CD4-positive, alpha-beta T cell (primary cell): ENCODE data around the gene KRTAP25-1. TPM values are rescaled to one million over a fixed set of nuclear protein-coding genes. Genes with fewer than 3 reads are reported as not detected.

ENCODE experiments used
- ATAC-seq: fragments of 200-7000 bp; cut with Tn5 transposase; one replicate; pipeline ENCODE4 v1.10.0; 2022; ENCODE audit warnings: mild to moderate bottlenecking; ENCODE audit not compliant: poor library complexity
- CTCF ChIA-PET: fragments of 350-600 bp; sonication (Branson Sonifier 250); formaldehyde crosslinking; loops from one replicate; lab custom pipeline; 2021; ENCODE audit warnings: antibody characterized with exemption, inconsistent platforms; lab: Charles Lee
- POLR2A ChIA-PET: fragments of 350-600 bp; sonication (Branson Sonifier 250); formaldehyde crosslinking; loops from one replicate; lab custom pipeline; 2021; ENCODE audit warnings: antibody characterized with exemption, inconsistent platforms; lab: Charles Lee
- DNase-seq, 14 experiments: peaks; one replicate each; pipeline ENCODE4 v3.0.0-alpha.2; 2013 to 2020; ENCODE audit warnings: mixed read lengths in 2 of 14
- H3K27ac ChIP-seq, 2 donors: one replicate each; pipeline versions ENCODE4 v1.5.1 to v1.7.0; 2013; ENCODE audit warnings: low read length in 2 of 2, low read depth in 1 of 2, mild to moderate bottlenecking in 1 of 2
- H3K27me3 ChIP-seq, 2 experiments: 1 replicate in 1 of 2; 2 replicates in 1 of 2; pipeline versions ENCODE4 v1.6.1 to v1.7.0; 2013; ENCODE audit warnings: low read length in 2 of 2, control low read depth in 1 of 2, mild to moderate bottlenecking in 1 of 2, moderate library complexity in 1 of 2; ENCODE audit not compliant: insufficient read depth in 2 of 2, control insufficient read depth in 1 of 2
- H3K36me3 ChIP-seq: one replicate; pipeline ENCODE4 v1.6.1; 2013; ENCODE audit warnings: low read length, control low read depth; ENCODE audit not compliant: insufficient read depth
- H3K4me1 ChIP-seq: one replicate; pipeline ENCODE4 v1.6.1; 2013; ENCODE audit warnings: low read length, control low read depth; ENCODE audit not compliant: insufficient read depth
- H3K4me3 ChIP-seq: one replicate; pipeline ENCODE4 v1.5.1; 2013; ENCODE audit warnings: mild to moderate bottlenecking, low read length, moderate library complexity
- H3K9me3 ChIP-seq, 2 experiments: 1 replicate in 1 of 2; 2 replicates in 1 of 2; pipeline versions ENCODE4 v1.6.1 to v1.7.0; 2013; ENCODE audit warnings: low read length in 2 of 2, mild to moderate bottlenecking in 2 of 2, control low read depth in 1 of 2, moderate library complexity in 1 of 2; ENCODE audit not compliant: control insufficient read depth in 1 of 2, insufficient read depth in 1 of 2
- H3K27ac Mint-ChIP-seq: one replicate; pipeline ENCODE4 v1.8.0; 2020; ENCODE audit warnings: mixed read lengths
- H3K27me3 Mint-ChIP-seq: one replicate; pipeline ENCODE4 v1.8.0; 2021; ENCODE audit warnings: mixed read lengths
- H3K36me3 Mint-ChIP-seq: one replicate; pipeline ENCODE4 v1.8.0; 2021; ENCODE audit warnings: low read depth, mixed read lengths
- H3K4me1 Mint-ChIP-seq: one replicate; pipeline ENCODE4 v1.8.0; 2021; ENCODE audit warnings: low read depth, mixed read lengths
- H3K4me3 Mint-ChIP-seq: one replicate; pipeline ENCODE4 v1.8.0; 2020; ENCODE audit warnings: mild to moderate bottlenecking, mixed read lengths
- H3K9me3 Mint-ChIP-seq: one replicate; pipeline ENCODE4 v1.8.0; 2020; ENCODE audit warnings: mixed read lengths
- intact Hi-C, 2 experiments: fragments of 100-400 bp; cut with DNase I in 1 of 2; cut with micrococcal nuclease in 1 of 2; formaldehyde crosslinking; loops; one replicate each; pipeline versions ENCODE4 v1.15.1 to v1.9.0; 2023 to 2025; cut with DNase I, micrococcal nuclease
- total RNA-seq, 174 experiments: library from RNA in 2 of 174; stranded (reverse) in 2 of 174; gene quantifications; one replicate each; pipeline ENCODE4 v1.2.3 and lab custom pipeline; 2021 to 2026
- TF ChIP-seq, protein P1 (sequence below): fragments of 200-600 bp; IDR thresholded peaks from one replicate; pipeline ENCODE4 v1.8.0; 2022; ENCODE audit warnings: antibody characterized with exemption, mild to moderate bottlenecking

Gene KRTAP25-1
- total RNA-seq, 2 experiments from 2014 or later: not detected

DNA sequence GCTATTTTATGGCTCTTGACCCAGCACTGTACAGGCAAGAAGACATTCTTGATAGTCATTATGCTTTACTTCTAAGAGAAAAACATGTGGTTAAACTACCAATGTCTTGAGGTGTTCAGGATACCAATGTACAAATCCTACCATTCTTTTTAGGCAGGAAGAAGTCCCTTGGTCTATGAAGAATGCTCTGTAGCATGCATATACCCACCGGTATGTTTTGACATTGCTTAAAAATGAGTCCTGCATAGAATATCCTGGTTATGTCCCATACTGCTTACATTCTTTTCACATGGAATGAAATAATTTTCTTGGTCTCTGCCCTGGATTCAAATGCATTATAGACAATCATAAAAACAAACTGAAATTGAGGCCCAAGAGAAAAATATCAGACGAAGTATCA lies 43.4 kb upstream of the KRTAP25-1 start:
- ChIA-PET CTCF (no interaction called here), POLR2A (no interaction called here)
- H3K27ac ChIP-seq: no peak overlapping the region
- intact Hi-C loops: no loop called here
- Mint-ChIP-seq H3K4me1 (no peaks in the 10 kb centered on the region), H3K9me3 (no peaks in the 10 kb centered on the region), H3K27ac (no peak overlapping the region), H3K27me3 (no peaks in the 10 kb centered on the region), H3K36me3 (no peaks in the 10 kb centered on the region), H3K4me3 (no peak overlapping the region)
- ATAC-seq (no peak), DNase-seq (no peak)
- H3K36me3 ChIP-seq: no peaks in the 10 kb centered on the region
- H3K4me3 ChIP-seq: no peak overlapping the region
- TF ChIP-seq, protein P1, sequence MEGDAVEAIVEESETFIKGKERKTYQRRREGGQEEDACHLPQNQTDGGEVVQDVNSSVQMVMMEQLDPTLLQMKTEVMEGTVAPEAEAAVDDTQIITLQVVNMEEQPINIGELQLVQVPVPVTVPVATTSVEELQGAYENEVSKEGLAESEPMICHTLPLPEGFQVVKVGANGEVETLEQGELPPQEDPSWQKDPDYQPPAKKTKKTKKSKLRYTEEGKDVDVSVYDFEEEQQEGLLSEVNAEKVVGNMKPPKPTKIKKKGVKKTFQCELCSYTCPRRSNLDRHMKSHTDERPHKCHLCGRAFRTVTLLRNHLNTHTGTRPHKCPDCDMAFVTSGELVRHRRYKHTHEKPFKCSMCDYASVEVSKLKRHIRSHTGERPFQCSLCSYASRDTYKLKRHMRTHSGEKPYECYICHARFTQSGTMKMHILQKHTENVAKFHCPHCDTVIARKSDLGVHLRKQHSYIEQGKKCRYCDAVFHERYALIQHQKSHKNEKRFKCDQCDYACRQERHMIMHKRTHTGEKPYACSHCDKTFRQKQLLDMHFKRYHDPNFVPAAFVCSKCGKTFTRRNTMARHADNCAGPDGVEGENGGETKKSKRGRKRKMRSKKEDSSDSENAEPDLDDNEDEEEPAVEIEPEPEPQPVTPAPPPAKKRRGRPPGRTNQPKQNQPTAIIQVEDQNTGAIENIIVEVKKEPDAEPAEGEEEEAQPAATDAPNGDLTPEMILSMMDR: no peak
- no peaks in the 10 kb centered on the region for H3K27me3 ChIP-seq
- H3K9me3 ChIP-seq: no peaks in the 10 kb centered on the region
- H3K4me1 ChIP-seq: no peaks in the 10 kb centered on the region

DNA sequence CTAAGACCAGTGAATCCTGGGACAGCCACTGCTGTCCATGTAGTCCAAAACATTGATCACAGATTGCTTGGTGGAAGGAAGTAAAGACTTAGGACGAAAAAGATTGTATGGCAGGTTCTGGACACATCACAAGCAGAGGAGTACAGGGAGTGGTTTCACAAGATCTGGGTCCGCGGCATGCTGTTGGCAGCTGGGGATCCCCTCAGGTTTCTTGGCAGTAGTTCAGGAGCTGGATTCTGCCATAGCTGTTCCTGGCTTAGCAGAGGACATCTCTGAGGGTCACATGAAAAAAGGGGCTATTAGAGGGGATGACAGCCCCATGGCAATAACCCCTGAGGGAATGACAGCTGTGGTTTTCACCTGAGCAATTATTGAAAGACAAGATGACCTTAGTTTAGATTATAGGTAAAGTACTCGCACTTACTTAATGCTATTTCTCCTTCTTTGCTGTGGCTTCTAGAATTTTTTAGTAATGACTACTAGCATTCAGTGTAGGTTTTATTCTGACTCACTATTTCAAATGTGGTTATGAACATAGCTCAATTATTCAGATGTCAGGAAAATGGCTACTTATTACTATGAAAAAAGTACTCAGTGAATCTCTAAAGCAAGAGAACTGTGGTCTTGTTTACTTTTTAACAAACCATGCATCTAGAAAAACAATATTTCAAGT lies 40.0 kb upstream of the KRTAP25-1 start:
- Mint-ChIP-seq H3K36me3 (no peaks in the 10 kb centered on the region), H3K9me3 (peaks cover 12% of the 10 kb centered on the region), H3K27me3 (no peaks in the 10 kb centered on the region), H3K27ac (no peak overlapping the region), H3K4me1 (no peaks in the 10 kb centered on the region), H3K4me3 (no peak overlapping the region)
- no peak overlapping the region for H3K4me3 ChIP-seq
- H3K27me3 ChIP-seq: no peaks in the 10 kb centered on the region
- H3K4me1 ChIP-seq: no peaks in the 10 kb centered on the region
- TF ChIP-seq, protein P1: no peak
- intact Hi-C loops: no loop called here
- peaks cover 0 to 13% of the 10 kb centered on the region in 2 experiments for H3K9me3 ChIP-seq
- H3K27ac ChIP-seq: no peak overlapping the region
- CTCF ChIA-PET: interaction anchor here (2.2 kb wide), 1 partner anchor 10 kb away, joined by 6 read pairs; no protein-coding TSS in a partner anchor
- DNase-seq (no peak), ATAC-seq (no peak)
- POLR2A ChIA-PET: no interaction called here
- no peaks in the 10 kb centered on the region for H3K36me3 ChIP-seq

DNA sequence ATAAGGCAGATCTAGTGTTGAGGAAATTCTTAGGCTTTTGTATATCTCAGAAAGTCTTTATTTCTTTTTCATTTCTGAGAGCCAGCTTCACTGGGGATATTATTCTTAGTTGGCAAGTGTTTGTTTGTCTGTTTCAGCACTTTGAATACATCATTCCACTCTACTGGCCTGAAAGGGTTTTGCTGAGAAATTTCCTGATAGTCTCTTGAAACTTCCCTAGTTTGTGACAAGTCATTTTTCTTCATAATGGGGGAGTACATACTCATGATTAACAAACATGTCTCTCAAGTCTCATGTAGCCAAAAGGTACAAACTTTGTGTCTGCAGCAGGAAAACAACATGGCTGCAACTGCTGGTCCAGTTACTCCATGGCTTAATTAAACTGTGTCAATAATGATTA lies 37.1 kb upstream of the KRTAP25-1 start:
- CTCF ChIA-PET: no interaction called here
- Mint-ChIP-seq H3K36me3 (no peaks in the 10 kb centered on the region), H3K27ac (no peak overlapping the region), H3K4me3 (no peak overlapping the region), H3K9me3 (peaks cover 12% of the 10 kb centered on the region), H3K27me3 (no peaks in the 10 kb centered on the region), H3K4me1 (no peaks in the 10 kb centered on the region)
- Histone ChIP-seq H3K9me3 (peaks cover 0 to 13% of the 10 kb centered on the region in 2 experiments), H3K4me1 (no peaks in the 10 kb centered on the region), H3K4me3 (no peak overlapping the region), H3K36me3 (no peaks in the 10 kb centered on the region), H3K27me3 (no peaks in the 10 kb centered on the region), H3K27ac (no peak overlapping the region)
- DNase-seq: no peak
- no peak for ATAC-seq
- intact Hi-C loops: no loop called here
- POLR2A ChIA-PET: no interaction called here
- TF ChIP-seq, protein P1: no peak
